H1 (cell line): ENCODE results near the gene TBC1D22A. TPM values are rescaled to one million over a fixed set of nuclear protein-coding genes. Genes with fewer than 3 reads are reported as not detected.

Experiments
- CTCF ChIA-PET: fragments of 300-600 bp; sonication (Branson Sonifier 250); formaldehyde crosslinking; loops from one replicate; lab custom pipeline; 2021; ENCODE audit not compliant: partially characterized antibody; lab: Charles Lee
- POLR2A ChIA-PET: fragments of 300-600 bp; sonication (Branson Sonifier 250); formaldehyde crosslinking; loops from one replicate; lab custom pipeline; 2021; ENCODE audit warnings: inconsistent platforms; ENCODE audit not compliant: partially characterized antibody; lab: Charles Lee
- DNase-seq, 2 experiments: peaks; one replicate each; pipeline versions ENCODE4 v3.0.0 to v3.0.0-alpha.2; 2010 to 2022; ENCODE audit warnings: low spot score in 2 of 2, low read depth in 1 of 2, mixed read lengths in 1 of 2
- FAIRE-seq: peaks from 2 replicates; lab custom pipeline; 2011; peaks lifted over from hg19 to GRCh38; lab: Jason Lieb, UNC
- H2AFZ ChIP-seq: 2 replicates; pipeline ENCODE4 v1.8.1; 2012; ENCODE audit warnings: low read length, inconsistent platforms
- H2AK5ac ChIP-seq: 2 replicates; pipeline ENCODE4 v1.6.1; 2013; ENCODE audit warnings: low read depth, low read length
- H2BK120ac ChIP-seq: replicated peaks from 2 replicates; pipeline ENCODE3; 2013; ENCODE audit warnings: low read depth, low read length, inconsistent platforms
- H2BK12ac ChIP-seq: 2 replicates; pipeline ENCODE4 v1.6.1; 2013; ENCODE audit warnings: low read depth, low read length
- H2BK15ac ChIP-seq: 2 replicates; pipeline ENCODE4 v1.6.1; 2013; ENCODE audit warnings: low read length
- H2BK20ac ChIP-seq: 2 replicates; pipeline ENCODE4 v1.6.1; 2013; ENCODE audit warnings: low read length
- H2BK5ac ChIP-seq: 2 replicates; pipeline ENCODE4 v1.6.1; 2013; ENCODE audit warnings: low read depth, low read length
- H3K14ac ChIP-seq: 2 replicates; pipeline ENCODE4 v1.6.1; 2013; ENCODE audit warnings: inconsistent platforms; ENCODE audit not compliant: insufficient read length
- H3K18ac ChIP-seq: 2 replicates; pipeline ENCODE4 v1.6.1; 2013; ENCODE audit warnings: low read length; ENCODE audit errors: extremely low read depth
- H3K23ac ChIP-seq: 2 replicates; pipeline ENCODE4 v1.6.1; 2013; ENCODE audit warnings: inconsistent platforms; ENCODE audit not compliant: insufficient read length
- H3K23me2 ChIP-seq: 2 replicates; pipeline ENCODE4 v1.6.1; 2013; ENCODE audit warnings: low read depth, low read length
- H3K27ac ChIP-seq: 2 replicates; pipeline ENCODE4 v1.6.1; 2011; ENCODE audit warnings: low read depth, low read length, inconsistent platforms
- H3K27me3 ChIP-seq, 4 experiments: replicated peaks in 1 of 4; 1 replicate in 1 of 4; 2 replicates in 3 of 4; pipeline versions ENCODE4 v1.6.1 to v1.8.1; 2011 to 2013; ENCODE audit warnings: low read length in 3 of 4, mild to moderate bottlenecking in 3 of 4, inconsistent platforms in 2 of 4, mixed read lengths in 2 of 4, moderate library complexity in 1 of 4; ENCODE audit not compliant: control insufficient read depth in 3 of 4, insufficient read depth in 3 of 4; ENCODE audit errors: extremely low read depth in 1 of 4
- H3K36me3 ChIP-seq, 4 experiments: 2 replicates each; pipeline versions ENCODE4 v1.6.1 to v1.8.1; 2011 to 2013; ENCODE audit warnings: mild to moderate bottlenecking in 4 of 4, low read length in 3 of 4, moderate library complexity in 2 of 4, control low read depth in 1 of 4, inconsistent platforms in 1 of 4; ENCODE audit not compliant: insufficient read depth in 4 of 4, control insufficient read depth in 2 of 4
- H3K4ac ChIP-seq: replicated peaks from 2 replicates; pipeline ENCODE3; 2013; ENCODE audit warnings: low read length, low read depth, mixed read lengths, inconsistent platforms; ENCODE audit not compliant: insufficient read length
- H3K4me1 ChIP-seq, 4 experiments: replicated peaks in 1 of 4; 1 replicate in 1 of 4; 2 replicates in 3 of 4; pipeline versions ENCODE4 v1.6.1 to v1.8.1; 2011 to 2013; ENCODE audit warnings: low read length in 3 of 4, inconsistent platforms in 2 of 4, mixed read lengths in 1 of 4; ENCODE audit not compliant: insufficient read depth in 4 of 4, control insufficient read depth in 3 of 4
- H3K4me2 ChIP-seq, 2 experiments: 2 replicates each; pipeline versions ENCODE4 v1.6.1 to v1.8.1; 2011 to 2013; ENCODE audit warnings: low read depth in 2 of 2, low read length in 2 of 2, control low read depth in 1 of 2, inconsistent platforms in 1 of 2, mild to moderate bottlenecking in 1 of 2; ENCODE audit not compliant: insufficient read depth in 1 of 2
- H3K4me3 ChIP-seq, 4 experiments: fragments of 200-600, 300-600 bp in 1 of 4; sonication (generic), shearing (Covaris generic), sonication (Bioruptor Twin) in 1 of 4; 2 replicates each; pipeline versions ENCODE4 v1.5.1 to v1.8.1; 2011 to 2016; ENCODE audit warnings: low read length in 4 of 4, low read depth in 3 of 4, control low read depth in 2 of 4, inconsistent platforms in 2 of 4, mild to moderate bottlenecking in 2 of 4, mixed read lengths in 1 of 4, moderate library complexity in 1 of 4; ENCODE audit not compliant: insufficient read depth in 2 of 4; ENCODE audit errors: extremely low read depth in 1 of 4
- H3K56ac ChIP-seq: replicated peaks from 2 replicates; pipeline ENCODE3; 2013; ENCODE audit warnings: low read depth, mild to moderate bottlenecking, mixed read lengths, low read length, inconsistent platforms; ENCODE audit not compliant: insufficient read length
- H3K79me1 ChIP-seq: 2 replicates; pipeline ENCODE4 v1.6.1; 2013; ENCODE audit warnings: low read depth, low read length, control low read depth
- H3K79me2 ChIP-seq, 2 experiments: 2 replicates each; pipeline versions ENCODE4 v1.6.1 to v1.8.1; 2012 to 2013; ENCODE audit warnings: low read length in 2 of 2, mild to moderate bottlenecking in 2 of 2, inconsistent platforms in 1 of 2; ENCODE audit not compliant: insufficient read depth in 2 of 2, control insufficient read depth in 1 of 2
- H3K9ac ChIP-seq, 4 experiments: replicated peaks in 1 of 4; 1 replicate in 1 of 4; 2 replicates in 3 of 4; pipeline versions ENCODE4 v1.6.1 to v1.8.1; 2011 to 2013; ENCODE audit warnings: low read depth in 3 of 4, low read length in 3 of 4, control low read depth in 2 of 4, mild to moderate bottlenecking in 2 of 4, moderate library complexity in 2 of 4, inconsistent platforms in 1 of 4; ENCODE audit errors: extremely low read depth in 1 of 4
- H3K9me3 ChIP-seq, 2 experiments: 2 replicates each; pipeline versions ENCODE4 v1.6.1 to v1.8.1; 2012 to 2013; ENCODE audit warnings: mild to moderate bottlenecking in 2 of 2, moderate library complexity in 2 of 2, control low read depth in 1 of 2, inconsistent platforms in 1 of 2, low read depth in 1 of 2, low read length in 1 of 2, mixed read lengths in 1 of 2; ENCODE audit not compliant: insufficient read depth in 2 of 2
- H4K20me1 ChIP-seq, 2 experiments: replicated peaks in 1 of 2; 2 replicates each; pipeline versions ENCODE3 to v1.8.1; 2011 to 2013; ENCODE audit warnings: inconsistent platforms in 2 of 2, low read length in 2 of 2, mild to moderate bottlenecking in 1 of 2; ENCODE audit not compliant: insufficient read depth in 2 of 2, control insufficient read depth in 1 of 2
- H4K5ac ChIP-seq: 2 replicates; pipeline ENCODE4 v1.6.1; 2013; ENCODE audit warnings: low read length, low read depth, mixed read lengths, inconsistent platforms; ENCODE audit not compliant: insufficient read length
- H4K8ac ChIP-seq: 2 replicates; pipeline ENCODE4 v1.8.0; 2013; ENCODE audit warnings: mild to moderate bottlenecking, moderate library complexity, low read length, inconsistent platforms; ENCODE audit not compliant: insufficient read depth; ENCODE audit errors: extremely low read depth
- H4K91ac ChIP-seq: replicated peaks from 2 replicates; pipeline ENCODE3; 2013; ENCODE audit warnings: low read length, mixed read lengths, inconsistent platforms; ENCODE audit not compliant: insufficient read length
- EP300 ChIP-seq, 2 experiments: IDR thresholded peaks; 1 replicate in 1 of 2; 2 replicates in 1 of 2; pipeline ENCODE4 v1.6.1; 2011 to 2012; ENCODE audit warnings: low read depth in 2 of 2, low read length in 2 of 2, mild to moderate bottlenecking in 2 of 2, borderline replicate concordance in 1 of 2, inconsistent platforms in 1 of 2, moderate library complexity in 1 of 2
- EZH2 ChIP-seq: fragments of 200-600 bp; sonication (generic); IDR thresholded peaks from 2 replicates; pipeline ENCODE4 v1.7.1; 2012; ENCODE audit warnings: low read depth, mild to moderate bottlenecking, moderate library complexity, low read length, inconsistent platforms; ENCODE audit not compliant: severe bottlenecking
- FOSL1 ChIP-seq: IDR thresholded peaks from 2 replicates; pipeline ENCODE4 v1.6.1; 2011; ENCODE audit warnings: mild to moderate bottlenecking, low read depth, low read length, moderate library complexity; ENCODE audit not compliant: insufficient read depth
- HDAC6 ChIP-seq: IDR thresholded peaks from one replicate; pipeline ENCODE4 v1.7.1; 2012; ENCODE audit warnings: low read depth, mild to moderate bottlenecking, inconsistent platforms, low read length, moderate library complexity
- KDM4A ChIP-seq: IDR thresholded peaks from one replicate; pipeline ENCODE4 v1.7.1; 2012; ENCODE audit warnings: low read depth, mild to moderate bottlenecking, moderate library complexity, low read length, inconsistent platforms; ENCODE audit not compliant: severe bottlenecking
- RAD21 ChIP-seq, 2 experiments: IDR thresholded peaks in 1 of 2; conservative IDR thresholded peaks in 1 of 2; 2 replicates each; pipeline ENCODE4 v1.6.1; 2011; ENCODE audit warnings: low read depth in 2 of 2, low read length in 2 of 2, improper control_type of control experiment in 1 of 2, inconsistent platforms in 1 of 2, mild to moderate bottlenecking in 1 of 2, moderate library complexity in 1 of 2
- SAP30 ChIP-seq: fragments of 300-600 bp; sonication (generic); IDR thresholded peaks from 2 replicates; pipeline ENCODE4 v1.7.1; 2012; ENCODE audit warnings: low read length, moderate library complexity, mild to moderate bottlenecking, inconsistent platforms; ENCODE audit not compliant: insufficient read depth, insufficient replicate concordance
- SP4 ChIP-seq: IDR thresholded peaks from 2 replicates; pipeline ENCODE4 v1.6.1; 2012; ENCODE audit warnings: low read length, inconsistent platforms
- TEAD4 ChIP-seq: IDR thresholded peaks from 2 replicates; pipeline ENCODE4 v1.6.1; 2012; ENCODE audit warnings: low read depth, low read length, inconsistent platforms, mixed read lengths
- WGBS, 2 experiments: shearing (Covaris generic) in 1 of 2; methylation state at CpG; one replicate each; pipeline versions ENCODE4 v1.1.6 to v1.1.7; 2013 to 2015; ENCODE audit warnings: low lambda C conversion rate in 2 of 2, mixed read lengths in 2 of 2, inconsistent platforms in 1 of 2, low coverage in 1 of 2, missing lambda C conversion rate in 1 of 2; ENCODE audit not compliant: insufficient replicate concordance in 2 of 2, insufficient coverage in 1 of 2, insufficient read length in 1 of 2; ENCODE audit errors: extremely low coverage in 1 of 2, missing lambda C conversion rate in 1 of 2; 5-methylcytosine and 5-hydroxymethylcytosine counted together
- polyA plus RNA-seq, 7 experiments: library from polyadenylated mRNA; depleted of rRNA in 3 of 7; stranded (reverse) in 5 of 7; unstranded in 2 of 7; fragments of >200 nt in 5 of 7; fragments of 200-250 nt in 2 of 7; gene quantifications; 1 replicate in 5 of 7; 2 replicates in 1 of 7; 4 replicates in 1 of 7; pipeline versions ENCODE4 v1.2.1 to v1.2.3, GENCODE V29; 2011 to 2013; ENCODE audit warnings: missing spikeins in 2 of 7, mixed read lengths in 2 of 7
- total RNA-seq: library from RNA; stranded (reverse); fragmentation: NEBNext Ultra II Directional; extraction: Animal tissue kit (Norgen Biotek cat#: 25700); gene quantifications from 2 replicates; pipeline ENCODE4 v1.2.1, GENCODE V29; 2021

TBC1D22A gene
- total and polyA plus RNA-seq, 2 of the 8 experiments (the other 6 are each of a cell fraction or from before 2014, with no cell fraction given): 11.9 to 18.4 TPM

- TF ChIP-seq KDM4A (no peak), FOSL1 (no peak), TEAD4 (no peak), RAD21 (IDR thresholded peaks at IDR 0.05 in 1 of 2, conservative IDR thresholded peaks at IDR 0.05 in 1 of 2; ENCODE audit: low read depth in 2 of 2, low read length in 2 of 2) (no peak), HDAC6 (no peak), SP4 (no peak), SAP30 (no peak), EZH2 (no peak), EP300 (IDR thresholded peaks at IDR 0.05; ENCODE audit: borderline replicate concordance in 1 of 2, low read depth in 2 of 2, low read length in 2 of 2) (no peak)
- no peaks in the 10 kb centered on the region for H4K20me1 ChIP-seq
- no peak overlapping the region for H2AK5ac ChIP-seq
- no peak overlapping the region for H2BK20ac ChIP-seq
- H2BK15ac ChIP-seq: no peak overlapping the region
- H3K79me2 ChIP-seq: no peaks in the 10 kb centered on the region
- no peaks in the 10 kb centered on the region for H3K79me1 ChIP-seq
- ChIA-PET CTCF (interaction anchor here (1.2 kb wide), 1 partner anchor 27 kb away, joined by 3 read pairs; no protein-coding TSS in a partner anchor), POLR2A (no interaction called here)
- H3K4ac ChIP-seq: no peak overlapping the region
- H4K91ac ChIP-seq: no peak overlapping the region
- no peaks in the 10 kb centered on the region for H3K27me3 ChIP-seq
- FAIRE-seq (no peak), DNase-seq (no peak)
- H4K8ac ChIP-seq: no peak overlapping the region
- no peak overlapping the region for H4K5ac ChIP-seq
- H3K27ac ChIP-seq: no peak overlapping the region
- no peak overlapping the region for H3K18ac ChIP-seq
- H2BK120ac ChIP-seq: no peak overlapping the region
- no peak overlapping the region for H3K23ac ChIP-seq
- no peak overlapping the region for H2BK12ac ChIP-seq
- no peak overlapping the region for H3K4me3 ChIP-seq
- H3K36me3 ChIP-seq: no peaks in the 10 kb centered on the region
- H3K56ac ChIP-seq: no peak overlapping the region
- H3K9me3 ChIP-seq: no peaks in the 10 kb centered on the region
- H3K4me1 ChIP-seq: no peaks in the 10 kb centered on the region; a peak in 1 of 7 replicates
- no peak overlapping the region for H2BK5ac ChIP-seq
- H2AFZ ChIP-seq: no peak overlapping the region
- no peak overlapping the region for H3K9ac ChIP-seq
- no peak overlapping the region for H3K4me2 ChIP-seq
- no peak overlapping the region for H3K14ac ChIP-seq
- WGBS, 2 experiments: 82% methylated on average over 8 of the region's 8 CpGs; no CpG with 5 or more reads in 1 of the 2 experiments
- no peaks in the 10 kb centered on the region for H3K23me2 ChIP-seq
Measured at GRCh38 chr22:46985507-46985882, 223.0 kb downstream of the TBC1D22A start.
